Calu3 (cell line): ENCODE data around the gene TOPAZ1. TPM values are rescaled to one million over a fixed set of nuclear protein-coding genes. Genes with fewer than 3 reads are reported as not detected.

Experiments
- BruUV-seq: library from RNA; stranded (reverse); fragments of 400-500 nt; replicated peaks from 2 replicates; lab custom pipeline; 2021; lab: Mats Ljungman, UMichigan
- CTCF ChIA-PET: fragments of 300-600 bp; sonication (Branson Sonifier 250); formaldehyde crosslinking; loops from one replicate; lab custom pipeline; 2022; ENCODE audit warnings: antibody characterized with exemption; lab: Charles Lee
- DNase-seq: peaks from one replicate; pipeline ENCODE4 v3.0.0; 2022
- H3K27ac Mint-ChIP-seq: one replicate; pipeline ENCODE4 v1.8.0; 2022; ENCODE audit warnings: mixed read lengths; ENCODE audit not compliant: unreplicated experiment
- H3K27me3 Mint-ChIP-seq: one replicate; pipeline ENCODE4 v1.8.0; 2022; ENCODE audit warnings: mixed read lengths; ENCODE audit not compliant: unreplicated experiment
- H3K36me3 Mint-ChIP-seq: one replicate; pipeline ENCODE4 v1.8.0; 2022; ENCODE audit warnings: mild to moderate bottlenecking, moderate library complexity, mixed read lengths; ENCODE audit not compliant: insufficient read depth, unreplicated experiment
- H3K4me1 Mint-ChIP-seq: one replicate; pipeline ENCODE4 v1.8.0; 2022; ENCODE audit warnings: mild to moderate bottlenecking, low read depth, mixed read lengths; ENCODE audit not compliant: unreplicated experiment
- H3K4me3 Mint-ChIP-seq: one replicate; pipeline ENCODE4 v1.8.0; 2022; ENCODE audit warnings: mild to moderate bottlenecking, low read depth, moderate library complexity, mixed read lengths; ENCODE audit not compliant: unreplicated experiment
- H3K9me3 Mint-ChIP-seq: one replicate; pipeline ENCODE4 v1.8.0; 2022; ENCODE audit warnings: low read depth, mixed read lengths; ENCODE audit not compliant: unreplicated experiment
- intact Hi-C: fragments of 100-400 bp; cut with micrococcal nuclease; formaldehyde crosslinking; loops from one replicate; pipeline ENCODE4 v1.10.0; 2022; ENCODE audit not compliant: unreplicated experiment
- total RNA-seq: library from RNA; stranded (reverse); gene quantifications from 2 replicates; pipeline ENCODE4 v1.2.3, GENCODE V29; 2022
- TF ChIP-seq, protein P1 (sequence below): fragments of 200-600 bp; IDR thresholded peaks from one replicate; pipeline ENCODE4 v1.8.0; 2022; ENCODE audit warnings: antibody characterized with exemption; ENCODE audit not compliant: unreplicated experiment

The TOPAZ1 gene
- total RNA-seq, 1 experiment from 2014 or later: not detected

- CTCF ChIA-PET: interaction anchor here (1.4 to 1.8 kb wide), 2 partner anchors 16 to 24 kb away, joined by 4 to 5 read pairs; no protein-coding TSS in a partner anchor
- peak overlapping the region; percentile 95 for H3K27ac Mint-ChIP-seq
- TF ChIP-seq, protein P1, sequence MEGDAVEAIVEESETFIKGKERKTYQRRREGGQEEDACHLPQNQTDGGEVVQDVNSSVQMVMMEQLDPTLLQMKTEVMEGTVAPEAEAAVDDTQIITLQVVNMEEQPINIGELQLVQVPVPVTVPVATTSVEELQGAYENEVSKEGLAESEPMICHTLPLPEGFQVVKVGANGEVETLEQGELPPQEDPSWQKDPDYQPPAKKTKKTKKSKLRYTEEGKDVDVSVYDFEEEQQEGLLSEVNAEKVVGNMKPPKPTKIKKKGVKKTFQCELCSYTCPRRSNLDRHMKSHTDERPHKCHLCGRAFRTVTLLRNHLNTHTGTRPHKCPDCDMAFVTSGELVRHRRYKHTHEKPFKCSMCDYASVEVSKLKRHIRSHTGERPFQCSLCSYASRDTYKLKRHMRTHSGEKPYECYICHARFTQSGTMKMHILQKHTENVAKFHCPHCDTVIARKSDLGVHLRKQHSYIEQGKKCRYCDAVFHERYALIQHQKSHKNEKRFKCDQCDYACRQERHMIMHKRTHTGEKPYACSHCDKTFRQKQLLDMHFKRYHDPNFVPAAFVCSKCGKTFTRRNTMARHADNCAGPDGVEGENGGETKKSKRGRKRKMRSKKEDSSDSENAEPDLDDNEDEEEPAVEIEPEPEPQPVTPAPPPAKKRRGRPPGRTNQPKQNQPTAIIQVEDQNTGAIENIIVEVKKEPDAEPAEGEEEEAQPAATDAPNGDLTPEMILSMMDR: no peak
- H3K4me1 Mint-ChIP-seq: peaks cover 28% of the 10 kb centered on the region
- peaks cover 12% of the 10 kb centered on the region for H3K27me3 Mint-ChIP-seq
- H3K36me3 Mint-ChIP-seq: peaks cover 37% of the 10 kb centered on the region
- BruUV-seq: no TSS peak
- DNase-seq: no peak
- peak overlapping the region; percentile 96 for H3K4me3 Mint-ChIP-seq
- intact Hi-C loops: no loop called here
- H3K9me3 Mint-ChIP-seq: no peaks in the 10 kb centered on the region
Measured at GRCh38 chr3:44338828-44339127, 97.1 kb downstream of the TOPAZ1 start.

DNA sequence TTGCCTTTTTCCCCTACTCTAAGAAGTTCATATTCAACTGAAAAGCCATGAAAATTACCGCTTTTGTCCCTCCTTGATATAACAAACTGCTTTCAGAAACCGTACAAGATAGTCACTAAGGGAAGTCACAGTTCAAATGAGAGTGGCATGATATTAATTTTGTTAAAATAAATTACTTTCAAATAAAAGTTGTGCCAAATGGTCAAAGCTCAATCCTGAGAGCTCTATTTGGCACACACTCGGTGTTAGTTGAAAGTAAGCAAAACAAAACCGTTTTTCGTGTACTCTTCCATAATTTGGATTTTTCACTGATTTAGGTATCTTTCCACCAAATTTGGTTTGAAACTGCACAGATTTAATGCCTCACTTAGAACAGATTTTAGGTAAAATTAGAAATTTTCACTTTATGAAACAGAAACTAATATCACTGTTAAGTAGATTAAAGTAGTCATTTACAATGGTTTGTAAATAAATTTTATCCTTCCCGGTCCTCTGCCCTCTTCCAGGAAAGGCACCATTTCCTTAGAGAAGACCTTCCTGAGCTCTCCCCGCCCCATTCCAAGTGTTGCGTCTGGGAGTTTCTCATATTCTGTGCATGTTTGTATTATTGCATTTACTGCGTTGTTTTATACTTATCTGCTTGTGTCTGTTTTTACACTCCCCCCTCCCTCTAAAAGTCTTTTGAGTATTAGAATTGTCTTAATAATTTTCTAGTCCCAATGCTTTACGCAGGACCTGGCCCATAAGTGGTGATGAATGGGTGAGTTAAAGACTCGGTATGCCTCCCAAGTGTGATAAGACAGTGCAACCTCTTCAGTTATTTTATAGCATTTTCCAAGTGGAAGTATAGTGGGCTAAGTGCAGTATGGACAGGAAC is 97.7 kb downstream of the TOPAZ1 start:
- Mint-ChIP-seq H3K9me3 (no peaks in the 10 kb centered on the region), H3K27me3 (peaks cover 6% of the 10 kb centered on the region), H3K4me3 (peak overlapping the region; percentile 96), H3K27ac (peak overlapping the region; percentile 95), H3K4me1 (peaks cover 28% of the 10 kb centered on the region), H3K36me3 (peaks cover 39% of the 10 kb centered on the region)
- BruUV-seq: TSS peak; percentile 59
- no peak for DNase-seq
- TF ChIP-seq, protein P1: no peak
- CTCF ChIA-PET: interaction anchor here (1.4 to 1.8 kb wide), 2 partner anchors 16 to 24 kb away, joined by 4 to 5 read pairs; no protein-coding TSS in a partner anchor
- intact Hi-C loops: no loop called here

GRCh38 chr3:44340058-44340395 is 98.3 kb downstream of the TOPAZ1 start:
- Mint-ChIP-seq H3K4me1 (peaks cover 28% of the 10 kb centered on the region), H3K4me3 (peak overlapping the region; percentile 96), H3K27ac (peak overlapping the region; percentile 95), H3K27me3 (no peaks in the 10 kb centered on the region), H3K9me3 (no peaks in the 10 kb centered on the region), H3K36me3 (peaks cover 43% of the 10 kb centered on the region)
- DNase-seq: no peak
- TF ChIP-seq, protein P1: no peak
- no TSS peak for BruUV-seq
- intact Hi-C loops: no loop called here
- CTCF ChIA-PET: no interaction called here

DNA sequence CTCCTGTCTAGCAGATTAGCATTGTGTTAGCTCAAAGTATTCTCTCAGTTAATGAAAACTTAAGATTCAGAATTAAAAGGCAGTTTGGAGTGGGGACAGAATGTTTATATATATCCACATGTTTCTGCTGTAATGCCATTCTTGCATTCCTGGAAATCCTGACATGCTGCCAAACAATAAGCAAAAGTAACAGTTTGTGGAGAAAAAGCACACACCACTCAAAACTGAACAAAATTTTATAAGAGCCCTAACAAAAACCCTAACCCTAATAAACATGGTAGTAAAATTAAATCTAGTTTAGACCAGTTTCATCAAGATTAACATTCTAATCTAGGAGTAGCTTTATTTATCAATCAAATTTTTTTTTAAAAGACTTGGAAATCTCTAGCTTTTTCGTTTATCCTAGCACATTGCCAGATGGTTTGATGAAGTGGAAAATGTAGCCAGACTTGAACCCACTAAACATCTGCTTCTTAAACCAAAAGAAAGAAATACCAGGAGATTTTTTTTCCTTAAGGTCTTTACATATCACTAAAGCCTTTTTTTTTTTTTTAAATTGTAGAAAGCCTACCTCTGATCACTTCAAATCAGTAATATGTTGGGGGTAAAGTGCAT is 100.6 kb downstream of the TOPAZ1 start:
- peaks cover 25% of the 10 kb centered on the region for H3K4me1 Mint-ChIP-seq
- no TSS peak for BruUV-seq
- H3K36me3 Mint-ChIP-seq: peaks cover 40% of the 10 kb centered on the region
- CTCF ChIA-PET: no interaction called here
- no peak overlapping the region for H3K4me3 Mint-ChIP-seq
- no peak for DNase-seq
- H3K27me3 Mint-ChIP-seq: no peaks in the 10 kb centered on the region
- H3K9me3 Mint-ChIP-seq: no peaks in the 10 kb centered on the region
- TF ChIP-seq, protein P1: no peak
- H3K27ac Mint-ChIP-seq: no peak overlapping the region
- intact Hi-C loops: no loop called here
